GM10248 (cell line): ENCODE data around the gene ALG12.

Source experiments
- CTCF ChIA-PET: fragments of 300-600 bp; sonication (Branson Sonifier 250); formaldehyde crosslinking; extraction: SDS; loops from one replicate; lab custom pipeline; 2021; ENCODE audit warnings: antibody characterized with exemption; lab: Yijun Ruan, JAX
- POLR2A ChIA-PET: fragments of 350-650 bp; sonication (Branson Sonifier 250); formaldehyde crosslinking; extraction: SDS; loops from one replicate; lab custom pipeline; 2020; ENCODE audit warnings: antibody characterized with exemption; lab: Yijun Ruan, JAX
- DNase-seq: peaks from one replicate; pipeline ENCODE4 v3.0.0; 2012; ENCODE audit errors: extremely low spot score
- TF ChIP-seq, protein P1 (sequence below): IDR thresholded peaks from 2 replicates; pipeline ENCODE4 v1.5.1; 2012; ENCODE audit warnings: mild to moderate bottlenecking, low read depth; ENCODE audit errors: extremely low read depth, missing control alignments, control extremely low read depth

The ALG12 gene

DNA sequence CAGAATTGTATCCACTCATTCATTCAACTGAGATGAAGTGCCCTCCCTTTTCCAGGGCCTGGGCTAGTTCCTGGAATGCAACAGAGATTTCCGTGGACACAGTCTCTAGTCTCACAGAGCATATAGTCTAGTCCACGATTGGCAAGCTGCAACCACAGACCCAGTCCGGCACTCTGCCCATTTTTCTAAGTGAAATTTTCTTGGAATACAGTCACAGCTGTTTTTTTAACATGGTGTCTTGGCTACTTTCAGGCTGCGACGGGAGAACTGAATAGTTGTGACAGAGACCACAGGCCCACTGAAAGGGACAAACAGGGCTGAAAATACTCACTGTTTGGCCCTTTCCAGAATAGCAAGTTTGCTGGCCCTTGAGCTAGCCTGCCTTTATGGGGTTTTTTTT lies 29.2 kb downstream of the ALG12 start:
- ChIA-PET CTCF (interaction anchor here (0.7 to 5.1 kb wide), 3 partner anchors 8 to 104 kb away, joined by 3 to 18 read pairs (median 4); no protein-coding TSS in a partner anchor), POLR2A (interaction anchor here (0.6 kb wide), 1 partner anchor 36 kb away, joined by 4 read pairs; no protein-coding TSS in a partner anchor)
- DNase-seq = no peak
- TF ChIP-seq, protein P1, sequence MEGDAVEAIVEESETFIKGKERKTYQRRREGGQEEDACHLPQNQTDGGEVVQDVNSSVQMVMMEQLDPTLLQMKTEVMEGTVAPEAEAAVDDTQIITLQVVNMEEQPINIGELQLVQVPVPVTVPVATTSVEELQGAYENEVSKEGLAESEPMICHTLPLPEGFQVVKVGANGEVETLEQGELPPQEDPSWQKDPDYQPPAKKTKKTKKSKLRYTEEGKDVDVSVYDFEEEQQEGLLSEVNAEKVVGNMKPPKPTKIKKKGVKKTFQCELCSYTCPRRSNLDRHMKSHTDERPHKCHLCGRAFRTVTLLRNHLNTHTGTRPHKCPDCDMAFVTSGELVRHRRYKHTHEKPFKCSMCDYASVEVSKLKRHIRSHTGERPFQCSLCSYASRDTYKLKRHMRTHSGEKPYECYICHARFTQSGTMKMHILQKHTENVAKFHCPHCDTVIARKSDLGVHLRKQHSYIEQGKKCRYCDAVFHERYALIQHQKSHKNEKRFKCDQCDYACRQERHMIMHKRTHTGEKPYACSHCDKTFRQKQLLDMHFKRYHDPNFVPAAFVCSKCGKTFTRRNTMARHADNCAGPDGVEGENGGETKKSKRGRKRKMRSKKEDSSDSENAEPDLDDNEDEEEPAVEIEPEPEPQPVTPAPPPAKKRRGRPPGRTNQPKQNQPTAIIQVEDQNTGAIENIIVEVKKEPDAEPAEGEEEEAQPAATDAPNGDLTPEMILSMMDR = no peak

DNA sequence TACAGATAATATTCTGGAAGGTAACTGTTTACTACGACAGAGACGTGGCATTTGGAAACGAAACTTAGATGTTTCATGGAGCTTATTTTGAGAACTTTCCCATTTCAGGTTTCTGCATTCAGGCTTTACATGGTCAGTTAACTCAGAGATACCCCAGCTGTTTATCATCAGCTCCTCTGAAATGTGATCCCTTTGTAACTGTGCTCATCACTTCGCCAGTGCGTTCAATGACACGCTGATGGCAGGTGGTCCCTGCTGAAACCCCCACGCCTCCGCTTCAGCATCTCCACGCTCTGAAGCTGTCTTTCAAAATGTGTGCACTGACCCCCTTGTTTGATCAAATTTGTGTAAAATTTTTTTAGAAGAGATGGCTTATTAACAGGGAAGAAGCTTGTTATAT lies 30.5 kb downstream of the ALG12 start:
- POLR2A ChIA-PET = no interaction called here
- CTCF ChIA-PET = interaction anchor here (0.6 to 1.3 kb wide), 2 partner anchors 31 to 143 kb away, joined by 3 read pairs; no protein-coding TSS in a partner anchor
- no peak for DNase-seq
- TF ChIP-seq, protein P1 = no peak

DNA sequence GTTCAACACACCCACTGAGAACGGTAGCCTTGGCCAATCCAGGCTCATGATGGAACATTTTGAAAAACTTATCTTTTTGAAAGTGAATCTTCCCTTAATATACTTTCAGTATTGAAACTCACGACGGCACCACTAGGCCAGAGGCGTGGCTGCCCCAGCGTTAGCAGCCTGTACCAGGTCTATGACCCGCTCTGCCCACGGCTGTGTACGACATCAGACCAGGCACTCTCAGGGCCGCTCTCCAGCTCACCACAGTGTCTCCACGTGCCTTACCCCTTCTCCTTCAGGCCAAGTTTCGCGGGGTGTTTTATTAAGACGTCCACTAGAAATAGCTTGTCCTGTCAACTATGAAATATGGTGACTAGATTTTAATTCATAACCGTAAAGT lies 31.2 kb downstream of the ALG12 start:
- no peak for DNase-seq
- ChIA-PET CTCF (interaction anchor here (0.6 to 1.3 kb wide), 3 partner anchors 20 to 143 kb away, joined by 3 read pairs; no protein-coding TSS in a partner anchor), POLR2A (no interaction called here)
- TF ChIP-seq, protein P1 = no peak

DNA sequence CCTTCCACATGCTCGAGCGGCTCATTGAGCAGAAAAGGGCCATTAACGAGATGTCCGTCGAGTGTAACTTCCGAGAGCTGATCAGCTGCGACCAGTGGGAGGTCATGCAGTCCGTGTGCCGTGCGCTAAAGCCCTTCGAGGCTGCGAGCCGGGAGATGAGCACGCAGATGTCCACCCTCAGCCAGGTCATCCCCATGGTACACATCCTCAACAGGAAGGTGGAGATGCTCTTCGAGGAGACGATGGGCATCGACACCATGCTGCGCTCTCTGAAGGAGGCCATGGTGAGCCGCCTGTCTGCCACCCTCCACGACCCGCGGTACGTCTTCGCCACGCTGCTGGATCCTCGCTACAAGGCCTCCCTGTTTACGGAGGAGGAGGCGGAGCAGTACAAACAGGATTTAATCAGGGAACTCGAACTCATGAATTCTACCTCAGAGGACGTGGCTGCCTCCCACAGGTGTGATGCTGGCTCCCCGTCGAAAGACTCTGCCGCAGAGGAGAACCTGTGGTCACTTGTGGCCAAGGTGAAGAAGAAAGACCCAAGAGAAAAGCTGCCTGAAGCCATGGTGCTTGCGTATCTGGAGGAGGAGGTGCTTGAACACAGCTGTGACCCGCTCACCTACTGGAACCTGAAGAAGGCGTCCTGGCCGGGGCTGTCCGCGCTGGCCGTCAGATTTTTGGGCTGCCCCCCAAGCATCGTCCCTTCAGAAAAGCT lies 31.7 kb downstream of the ALG12 start:
- TF ChIP-seq, protein P1 = no peak
- DNase-seq = no peak
- CTCF ChIA-PET = interaction anchor here (0.7 to 1.4 kb wide), 3 partner anchors 13 to 30 kb away, joined by 3 read pairs; no protein-coding TSS in a partner anchor
- POLR2A ChIA-PET = no interaction called here

DNA sequence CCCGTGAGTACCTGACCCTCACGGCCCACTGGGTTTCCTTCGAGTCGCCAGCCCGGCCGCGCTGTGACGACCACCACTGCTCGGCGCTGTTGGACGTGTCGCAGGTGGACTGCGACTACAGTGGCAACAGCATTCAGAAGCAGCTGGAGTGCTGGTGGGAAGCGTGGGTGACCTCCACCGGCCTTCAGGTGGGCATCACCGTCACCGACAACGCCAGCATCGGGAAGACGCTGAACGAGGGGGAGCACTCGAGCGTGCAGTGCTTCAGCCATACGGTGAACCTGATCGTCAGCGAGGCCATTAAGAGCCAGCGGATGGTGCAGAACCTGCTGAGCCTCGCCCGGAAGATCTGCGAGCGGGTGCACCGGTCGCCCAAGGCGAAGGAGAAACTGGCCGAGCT lies 32.4 kb downstream of the ALG12 start:
- ChIA-PET CTCF (interaction anchor here (1.4 kb wide), 1 partner anchor 12 kb away, joined by 3 read pairs; no protein-coding TSS in a partner anchor), POLR2A (no interaction called here)
- TF ChIP-seq, protein P1 = no peak
- DNase-seq = no peak

DNA sequence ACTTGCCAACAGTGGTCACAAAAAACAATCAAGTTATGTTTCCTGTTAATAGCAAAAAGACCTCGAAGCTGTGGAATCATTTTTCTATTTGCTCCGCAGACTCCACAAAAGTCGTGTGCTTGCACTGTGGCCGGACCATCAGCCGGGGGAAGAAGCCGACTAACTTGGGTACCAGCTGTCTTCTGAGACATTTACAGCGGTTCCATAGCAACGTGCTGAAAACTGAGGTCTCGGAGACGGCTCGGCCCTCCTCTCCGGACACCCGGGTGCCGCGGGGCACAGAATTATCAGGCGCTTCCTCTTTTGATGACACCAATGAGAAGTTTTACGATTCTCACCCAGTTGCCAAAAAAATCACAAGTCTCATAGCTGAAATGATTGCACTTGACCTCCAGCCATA lies 33.0 kb downstream of the ALG12 start:
- CTCF ChIA-PET = interaction anchor here (1.4 kb wide), 1 partner anchor 11 kb away, joined by 3 read pairs; no protein-coding TSS in a partner anchor
- TF ChIP-seq, protein P1 = no peak
- POLR2A ChIA-PET = no interaction called here
- DNase-seq = no peak
